SK-N-SH (cell line): ENCODE data around the gene GNAL.

Source experiments
- CTCF ChIP-seq: fragments of 200-600 bp; sonication (generic); IDR thresholded peaks from 2 replicates; pipeline ENCODE4 v1.6.1; 2017; ENCODE audit warnings: antibody characterized with exemption, mild to moderate bottlenecking, moderate library complexity
- ELF1 ChIP-seq: IDR thresholded peaks from 2 replicates; pipeline ENCODE4 v1.4.0; 2012
- GABPA ChIP-seq: IDR thresholded peaks from 2 replicates; pipeline ENCODE4 v1.4.0; 2012; ENCODE audit warnings: low read depth, mild to moderate bottlenecking
- GATA2 ChIP-seq: sonication (generic); formaldehyde crosslinking; IDR thresholded peaks from 2 replicates; pipeline ENCODE4 v1.5.0; 2020; ENCODE audit warnings: mild to moderate bottlenecking, missing genetic modification reagents
- JUND ChIP-seq: IDR thresholded peaks from 2 replicates; pipeline ENCODE4 v1.4.0; 2012
- NFIC ChIP-seq: IDR thresholded peaks from 2 replicates; pipeline ENCODE4 v1.4.0; 2012; ENCODE audit warnings: borderline replicate concordance
- NRF1 ChIP-seq: IDR thresholded peaks from 2 replicates; pipeline ENCODE4 v1.6.1; 2012; ENCODE audit warnings: low read depth, mild to moderate bottlenecking, low read length
- POLR2AphosphoS5 ChIP-seq: IDR thresholded peaks from 2 replicates; pipeline ENCODE4 v1.6.1; 2012; ENCODE audit warnings: low read depth, low read length
- REST ChIP-seq: IDR thresholded peaks from 2 replicates; pipeline ENCODE4 v1.6.1; 2012; ENCODE audit warnings: mild to moderate bottlenecking, low read depth, low read length, moderate library complexity
- SIN3A ChIP-seq: IDR thresholded peaks from 2 replicates; pipeline ENCODE4 v1.6.1; 2012; ENCODE audit warnings: low read depth, mild to moderate bottlenecking, low read length, moderate library complexity, borderline replicate concordance
- SMC3 ChIP-seq: IDR thresholded peaks from 2 replicates; pipeline ENCODE4 v1.6.1; 2012; ENCODE audit warnings: low read depth, low read length, improper control_type of control experiment
- TAF1 ChIP-seq: IDR thresholded peaks from 2 replicates; pipeline ENCODE4 v1.6.1; 2012; ENCODE audit warnings: low read depth, mild to moderate bottlenecking, low read length, moderate library complexity, borderline replicate concordance

GRCh38 chr18:11657152-11657551, 31.9 kb upstream of the GNAL start:
- no peak for TF ChIP-seq NFIC
- no peak for TF ChIP-seq CTCF
- no peak for TF ChIP-seq GATA2 (CRISPR knock-in tag)
- no peak for TF ChIP-seq REST
- no peak for TF ChIP-seq NRF1
- no peak for TF ChIP-seq GABPA
- no peak for TF ChIP-seq SMC3
- TF ChIP-seq SIN3A: no peak
- TF ChIP-seq POLR2AphosphoS5: no peak
- no peak for TF ChIP-seq TAF1
- no peak for TF ChIP-seq JUND
- no peak for TF ChIP-seq ELF1
